IMR-90 (cell line): ENCODE measurements around the gene ITGAX. TPM values are rescaled to one million over a fixed set of nuclear protein-coding genes. Genes with fewer than 3 reads are reported as not detected.

Experiments used
- ATAC-seq: fragments of 200-7000 bp; cut with Tn5 transposase; 2 replicates; pipeline ENCODE4 v1.9.1; 2020; ENCODE audit warnings: low read depth, mild to moderate bottlenecking, moderate library complexity
- BruUV-seq: library from RNA; stranded (reverse); fragments of 400-500 nt; replicated peaks from 2 replicates; lab custom pipeline; 2021; lab: Mats Ljungman, UMichigan
- CTCF ChIA-PET: fragments of 300-600 bp; formaldehyde crosslinking; extraction: SDS; loops from one replicate; lab custom pipeline; 2021; ENCODE audit warnings: antibody characterized with exemption; lab: Yijun Ruan, JAX
- POLR2A ChIA-PET: fragments of 300-600 bp; sonication (Branson Sonifier 250); formaldehyde crosslinking; loops from one replicate; lab custom pipeline; 2022; ENCODE audit warnings: antibody characterized with exemption; ENCODE audit not compliant: unreplicated experiment; lab: Charles Lee
- DNase-seq: peaks from one replicate; pipeline ENCODE4 v3.0.0; 2013
- H2AFZ ChIP-seq: replicated peaks from 2 replicates; pipeline ENCODE3; 2013; ENCODE audit warnings: low read length, mild to moderate bottlenecking; ENCODE audit not compliant: poor library complexity
- H2AK5ac ChIP-seq: 2 replicates; pipeline ENCODE4 v1.6.1; 2013; ENCODE audit warnings: low read depth, low read length, inconsistent platforms
- H2AK9ac ChIP-seq: replicated peaks from 2 replicates; pipeline ENCODE3; 2013; ENCODE audit warnings: mild to moderate bottlenecking, low read depth, low read length, moderate library complexity; ENCODE audit not compliant: poor library complexity
- H2BK120ac ChIP-seq: 2 replicates; pipeline ENCODE4 v1.6.1; 2013; ENCODE audit warnings: low read depth, low read length, inconsistent platforms
- H2BK15ac ChIP-seq: 3 replicates; pipeline ENCODE4 v1.6.1; 2013; ENCODE audit warnings: low read depth, low read length, inconsistent platforms
- H2BK20ac ChIP-seq: 2 replicates; pipeline ENCODE4 v1.6.1; 2013; ENCODE audit warnings: low read depth, mild to moderate bottlenecking, inconsistent platforms, low read length, moderate library complexity
- H2BK5ac ChIP-seq: 2 replicates; pipeline ENCODE4 v1.6.1; 2013; ENCODE audit warnings: mild to moderate bottlenecking, low read depth, low read length, inconsistent platforms; ENCODE audit not compliant: poor library complexity, severe bottlenecking
- H3K14ac ChIP-seq: replicated peaks from 2 replicates; pipeline ENCODE4 v1.6.1; 2013; ENCODE audit warnings: low read depth, low read length, inconsistent platforms
- H3K18ac ChIP-seq: 2 replicates; pipeline ENCODE4 v1.6.1; 2013; ENCODE audit warnings: low read depth, low read length, control low read depth
- H3K23ac ChIP-seq: 2 replicates; pipeline ENCODE4 v1.6.1; 2013; ENCODE audit warnings: low read depth, low read length, inconsistent platforms
- H3K27ac ChIP-seq: 2 replicates; pipeline ENCODE4 v1.5.1; 2013; ENCODE audit warnings: mild to moderate bottlenecking, control low read depth, low read length; ENCODE audit not compliant: insufficient read depth
- H3K27me3 ChIP-seq: 2 replicates; pipeline ENCODE4 v1.6.1; 2013; ENCODE audit warnings: low read length; ENCODE audit not compliant: control insufficient read depth, insufficient read depth
- H3K36me3 ChIP-seq: 2 replicates; pipeline ENCODE4 v1.6.1; 2013; ENCODE audit warnings: low read length, mixed read lengths; ENCODE audit not compliant: control insufficient read depth, insufficient read depth
- H3K4ac ChIP-seq: 2 replicates; pipeline ENCODE4 v1.6.1; 2013; ENCODE audit warnings: low read depth, low read length, inconsistent platforms
- H3K4me1 ChIP-seq: 2 replicates; pipeline ENCODE4 v1.6.1; 2013; ENCODE audit warnings: low read length, mixed read lengths; ENCODE audit not compliant: control insufficient read depth, insufficient read depth
- H3K4me2 ChIP-seq: 2 replicates; pipeline ENCODE4 v1.6.1; 2013; ENCODE audit warnings: low read depth, mild to moderate bottlenecking, control low read depth, low read length, moderate library complexity
- H3K4me3 ChIP-seq: 2 replicates; pipeline ENCODE4 v1.5.1; 2013; ENCODE audit warnings: low read depth, mild to moderate bottlenecking, control low read depth, low read length, moderate library complexity; ENCODE audit not compliant: insufficient read depth
- H3K56ac ChIP-seq: 2 replicates; pipeline ENCODE4 v1.6.1; 2013; ENCODE audit warnings: low read length, inconsistent platforms; ENCODE audit not compliant: insufficient read depth; ENCODE audit errors: extremely low read depth
- H3K79me1 ChIP-seq, 2 experiments: 2 replicates each; pipeline ENCODE4 v1.6.1; 2013; ENCODE audit warnings: low read length in 2 of 2, inconsistent platforms in 1 of 2, low read depth in 1 of 2
- H3K9ac ChIP-seq: 2 replicates; pipeline ENCODE4 v1.6.1; 2013; ENCODE audit warnings: low read depth, low read length, control low read depth
- H3K9me1 ChIP-seq: 2 replicates; pipeline ENCODE4 v1.6.1; 2013; ENCODE audit warnings: low read length, inconsistent platforms; ENCODE audit not compliant: insufficient read depth
- H3K9me3 ChIP-seq: 2 replicates; pipeline ENCODE4 v1.6.1; 2013; ENCODE audit warnings: low read length; ENCODE audit not compliant: control insufficient read depth, insufficient read depth
- H4K20me1 ChIP-seq: 2 replicates; pipeline ENCODE4 v1.6.1; 2013; ENCODE audit warnings: low read length, inconsistent platforms; ENCODE audit not compliant: insufficient read depth
- H4K5ac ChIP-seq: 2 replicates; pipeline ENCODE4 v1.6.1; 2013; ENCODE audit warnings: mild to moderate bottlenecking, low read depth, low read length, control low read depth
- H4K8ac ChIP-seq, 2 experiments: 2 replicates each; pipeline ENCODE4 v1.6.1; 2013; ENCODE audit warnings: low read depth in 2 of 2, low read length in 2 of 2, control low read depth in 1 of 2, inconsistent platforms in 1 of 2
- H4K91ac ChIP-seq: 2 replicates; pipeline ENCODE4 v1.6.1; 2013; ENCODE audit warnings: low read depth, low read length, inconsistent platforms; ENCODE audit not compliant: insufficient read depth
- BHLHE40 ChIP-seq: fragments of 150-350 bp; IDR thresholded peaks from 2 replicates; pipeline ENCODE4 v1.6.1; 2016; ENCODE audit warnings: mild to moderate bottlenecking, low read depth, low read length
- CEBPB ChIP-seq: IDR thresholded peaks from 2 replicates; pipeline ENCODE4 v1.6.1; 2012; ENCODE audit warnings: low read depth, low read length, improper control_type of control experiment
- CHD1 ChIP-seq: IDR thresholded peaks from 2 replicates; pipeline ENCODE4 v1.6.1; 2012; ENCODE audit warnings: low read depth, low read length, improper control_type of control experiment
- CTCF ChIP-seq: conservative IDR thresholded peaks from 2 replicates; pipeline ENCODE4 v1.5.1; 2012; ENCODE audit warnings: mild to moderate bottlenecking, low read depth, low read length, improper control_type of control experiment
- ELK1 ChIP-seq: fragments of 150-350 bp; IDR thresholded peaks from 2 replicates; pipeline ENCODE4 v1.6.1; 2016; ENCODE audit warnings: low read depth, mild to moderate bottlenecking, low read length, moderate library complexity, borderline replicate concordance
- FOS ChIP-seq: fragments of 150-350 bp; IDR thresholded peaks from 2 replicates; pipeline ENCODE4 v1.6.1; 2016; ENCODE audit warnings: low read depth, low read length
- MAFK ChIP-seq: IDR thresholded peaks from 2 replicates; pipeline ENCODE4 v1.6.1; 2012; ENCODE audit warnings: low read depth, low read length, improper control_type of control experiment
- NFE2L2 ChIP-seq: fragments of 150-350 bp; IDR thresholded peaks from 2 replicates; pipeline ENCODE4 v1.6.1; 2016; ENCODE audit warnings: low read depth, mild to moderate bottlenecking, low read length
- POLR2A ChIP-seq: IDR thresholded peaks from 2 replicates; pipeline ENCODE4 v1.6.1; 2012; ENCODE audit warnings: mild to moderate bottlenecking, low read depth, low read length
- RAD21 ChIP-seq: IDR thresholded peaks from 2 replicates; pipeline ENCODE4 v1.6.1; 2012; ENCODE audit warnings: low read length, improper control_type of control experiment
- WGBS, 2 experiments: methylation state at CpG; one replicate each; pipeline versions ENCODE4 v1.1.5 to v1.1.7; 2013; ENCODE audit warnings: missing lambda C conversion rate in 2 of 2; ENCODE audit not compliant: insufficient read length in 1 of 2; ENCODE audit errors: extremely low coverage in 2 of 2; 5-methylcytosine and 5-hydroxymethylcytosine counted together
- dilution Hi-C: fragments of 300-500 bp; cut with HindIII; formaldehyde crosslinking; loops from one replicate; pipeline ENCODE4 v1.14.3; 2018; ENCODE audit warnings: low sequenced_read_pairs; ENCODE audit not compliant: unreplicated experiment
- in situ Hi-C: fragments of 300-500 bp; cut with MboI; formaldehyde crosslinking; loops from 3 replicates; pipeline ENCODE4 v1.14.3; 2019; ENCODE audit warnings: low sequenced_read_pairs, inconsistent platforms, mixed read lengths
- intact Hi-C: fragments of 100-400 bp; cut with micrococcal nuclease; formaldehyde crosslinking; loops from 2 replicates; pipeline ENCODE4 v1.10.0; 2022
- polyA plus RNA-seq, 3 experiments: library from polyadenylated mRNA; depleted of rRNA; stranded (reverse); fragments of >200 nt; gene quantifications; 2 replicates each; pipeline ENCODE4 v1.2.3, GENCODE V29; 2012; ENCODE audit warnings: low replicate concordance in 1 of 3
- total RNA-seq: library from RNA; depleted of rRNA; stranded (reverse); fragments of >200 nt; gene quantifications from 2 replicates; pipeline ENCODE4 v1.2.3, GENCODE V29; 2012

ITGAX gene
- total and polyA plus RNA-seq, 2 of the 4 experiments (the other 2 are of a cell fraction): 0.09 to 0.18 TPM

- H3K4me2 ChIP-seq: no peak overlapping the region
Observed at GRCh38 chr16:31423241-31423640, 68.3 kb downstream of the ITGAX start.

More at GRCh38 chr16:31423241-31423640, 68.3 kb downstream of the ITGAX start:
- no CpG with 5 or more reads among the region's 3 CpGs for WGBS, 2 experiments
- no peaks in the 10 kb centered on the region for H4K20me1 ChIP-seq
- no peak overlapping the region for H4K8ac ChIP-seq
- in situ Hi-C loops (no loop called here), dilution Hi-C loops (no loop called here), intact Hi-C loops (no loop called here)
- TF ChIP-seq CHD1 (no peak), POLR2A (no peak), ELK1 (no peak), CEBPB (no peak), MAFK (no peak), FOS (no peak), RAD21 (no peak), BHLHE40 (no peak), NFE2L2 (no peak), CTCF (no peak)
- ChIA-PET CTCF (no interaction called here), POLR2A (no interaction called here)
- H3K18ac ChIP-seq: no peak overlapping the region
- H3K9me1 ChIP-seq: no peaks in the 10 kb centered on the region
- no peak overlapping the region for H2AK9ac ChIP-seq
- H2BK15ac ChIP-seq: no peak overlapping the region
- no peaks in the 10 kb centered on the region for H3K36me3 ChIP-seq
- H3K23ac ChIP-seq: no peak overlapping the region; the same call in 1 of the 2 replicates
- H3K27ac ChIP-seq: no peak overlapping the region
- no peak overlapping the region for H3K4ac ChIP-seq
- H3K9ac ChIP-seq: no peak overlapping the region
- no peak overlapping the region for H3K56ac ChIP-seq
- peaks cover 23% of the 10 kb centered on the region for H3K27me3 ChIP-seq
- ATAC-seq (no peak), DNase-seq (no peak)
- H2BK5ac ChIP-seq: no peak overlapping the region
- H3K9me3 ChIP-seq: no peaks in the 10 kb centered on the region; the same call in none of the 2 replicates
- H2AFZ ChIP-seq: no peak overlapping the region
- H3K4me1 ChIP-seq: no peaks in the 10 kb centered on the region
- H4K5ac ChIP-seq: no peak overlapping the region
- H3K79me1 ChIP-seq: no peaks in the 10 kb centered on the region
- H2BK20ac ChIP-seq: no peak overlapping the region
- H2AK5ac ChIP-seq: no peak overlapping the region
- H3K14ac ChIP-seq: no peak overlapping the region
- no peak overlapping the region for H2BK120ac ChIP-seq
- BruUV-seq: no TSS peak
- no peak overlapping the region for H3K4me3 ChIP-seq
- H4K91ac ChIP-seq: no peak overlapping the region
